OCI-LY7 (cell line): ENCODE data around the gene LYG1. TPM values are rescaled to one million over a fixed set of nuclear protein-coding genes. Genes with fewer than 3 reads are reported as not detected.

ENCODE experiments used
- BruUV-seq: library from RNA; stranded (reverse); fragments of 400-500 nt; replicated peaks from 2 replicates; lab custom pipeline; 2021; lab: Mats Ljungman, UMichigan
- CTCF ChIA-PET: fragments of 300-600 bp; sonication (Branson Sonifier 250); formaldehyde crosslinking; loops from one replicate; lab custom pipeline; 2022; ENCODE audit warnings: antibody characterized with exemption; ENCODE audit not compliant: unreplicated experiment; lab: Charles Lee
- POLR2A ChIA-PET: fragments of 300-600 bp; sonication (Branson Sonifier 250); formaldehyde crosslinking; loops from one replicate; lab custom pipeline; 2022; ENCODE audit warnings: antibody characterized with exemption; lab: Charles Lee
- DNase-seq: peaks from one replicate; pipeline ENCODE4 v3.0.0-alpha.2; 2015; ENCODE audit warnings: low spot score
- H2AFZ ChIP-seq: fragments of 200-600 bp; sonication (generic), shearing (Covaris generic); 2 replicates; pipeline ENCODE4 v1.6.1; 2014; ENCODE audit warnings: mild to moderate bottlenecking, antibody characterized with exemption, low read length, moderate library complexity
- H3K27ac ChIP-seq: fragments of 200-600 bp; sonication (generic); 2 replicates; pipeline ENCODE4 v1.5.1; 2014; ENCODE audit warnings: mixed run types, low read depth, mild to moderate bottlenecking, moderate library complexity, low read length, inconsistent platforms; ENCODE audit not compliant: poor library complexity, severe bottlenecking
- H3K36me3 ChIP-seq: fragments of 200-600 bp; sonication (generic); 2 replicates; pipeline ENCODE4 v1.6.1; 2014; ENCODE audit warnings: mild to moderate bottlenecking, antibody characterized with exemption, low read length, moderate library complexity, mixed read lengths; ENCODE audit not compliant: insufficient read depth
- H3K4me1 ChIP-seq: fragments of 200-600 bp; sonication (generic); 2 replicates; pipeline ENCODE4 v1.5.1; 2014; ENCODE audit warnings: mild to moderate bottlenecking, low read length; ENCODE audit not compliant: insufficient read depth, poor library complexity, severe bottlenecking
- H3K4me2 ChIP-seq: fragments of 200-600 bp; sonication (generic); 2 replicates; pipeline ENCODE4 v1.6.1; 2014; ENCODE audit warnings: mild to moderate bottlenecking, low read length
- H3K4me3 ChIP-seq: fragments of 200-600 bp; sonication (generic); 2 replicates; pipeline ENCODE4 v1.5.1; 2014; ENCODE audit warnings: mild to moderate bottlenecking, low read depth, low read length; ENCODE audit not compliant: poor library complexity, severe bottlenecking
- H3K79me2 ChIP-seq: fragments of 200-600 bp; sonication (generic); 2 replicates; pipeline ENCODE4 v1.6.1; 2016; ENCODE audit warnings: low read depth, mild to moderate bottlenecking, low read length, moderate library complexity, mixed read lengths; ENCODE audit not compliant: insufficient read depth
- H3K9me2 ChIP-seq: fragments of 200-600 bp; sonication (generic); 2 replicates; pipeline ENCODE4 v1.6.1; 2016; ENCODE audit warnings: mild to moderate bottlenecking, low read length, mixed read lengths; ENCODE audit not compliant: insufficient read depth
- H3K9me3 ChIP-seq: fragments of 200-600 bp; sonication (generic); 2 replicates; pipeline ENCODE4 v1.6.1; 2014; ENCODE audit warnings: mild to moderate bottlenecking, mixed run types, low read length, mixed read lengths
- H4K20me1 ChIP-seq: fragments of 200-600 bp; sonication (generic); 2 replicates; pipeline ENCODE4 v1.6.1; 2014; ENCODE audit warnings: mild to moderate bottlenecking, antibody characterized with exemption, low read length, moderate library complexity, mixed read lengths; ENCODE audit not compliant: insufficient read depth
- CTCF ChIP-seq: fragments of 200-600 bp; sonication (generic); conservative IDR thresholded peaks from 2 replicates; pipeline ENCODE4 v1.5.1; 2014; ENCODE audit warnings: mild to moderate bottlenecking, antibody characterized with exemption, low read length, moderate library complexity, mixed read lengths
- EZH2phosphoT487 ChIP-seq: fragments of 200-600 bp; sonication (generic); IDR thresholded peaks from 2 replicates; pipeline ENCODE4 v1.6.1; 2018; ENCODE audit warnings: low read depth, borderline replicate concordance, mild to moderate bottlenecking, mixed run types, antibody characterized with exemption, low read length, moderate library complexity, mixed read lengths
- intact Hi-C: fragments of 100-400 bp; cut with micrococcal nuclease; formaldehyde crosslinking; loops from one replicate; pipeline ENCODE4 v1.10.0; 2022; ENCODE audit not compliant: unreplicated experiment
- total RNA-seq, 2 experiments: library from RNA; depleted of rRNA in 1 of 2; stranded (reverse); fragments of >200 nt in 1 of 2; shearing (Covaris generic) in 1 of 2; gene quantifications; 2 replicates each; pipeline ENCODE4 v1.2.3, GENCODE V29; 2014 to 2022

Gene LYG1
- total RNA-seq, 2 experiments from 2014 or later = 2.2 to 3.0 TPM

DNA sequence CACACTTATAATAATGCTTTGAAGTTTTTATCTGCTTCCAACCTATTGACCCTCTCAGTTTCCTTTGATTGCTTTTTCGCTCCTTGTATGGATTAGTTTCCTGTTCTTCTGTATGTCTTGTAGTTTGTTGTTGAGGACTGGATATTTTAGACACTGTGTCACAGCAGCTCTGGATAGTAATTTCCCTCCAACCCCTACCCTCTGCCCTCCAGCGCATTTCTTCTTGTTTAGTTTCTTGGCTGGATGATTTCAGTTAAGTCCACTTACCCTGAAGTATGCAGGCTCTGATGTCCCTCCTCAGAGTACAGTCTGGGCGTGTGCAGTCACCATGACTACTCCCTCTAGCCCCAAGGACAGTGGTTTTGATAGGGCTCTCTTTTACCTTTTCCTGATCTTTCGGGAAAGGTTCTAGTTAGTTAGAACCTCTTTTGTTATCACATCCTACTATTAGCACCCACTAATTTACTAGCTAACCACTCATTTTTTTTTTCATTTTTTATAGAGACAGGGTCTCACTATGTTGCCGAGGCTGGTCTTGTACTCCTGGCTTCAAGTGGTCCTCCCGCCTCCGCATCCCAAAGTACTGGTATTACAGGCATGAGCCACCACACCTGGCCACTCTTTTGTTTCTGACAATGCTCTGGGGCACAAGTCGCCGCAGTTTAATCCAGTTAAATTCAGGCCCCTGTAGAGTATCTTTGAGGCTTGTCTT lies 16.3 kb upstream of the LYG1 start:
- Histone ChIP-seq H2AFZ (no peak overlapping the region), H3K9me3 (no peaks in the 10 kb centered on the region), H3K9me2 (no peaks in the 10 kb centered on the region), H3K4me3 (no peak overlapping the region), H3K36me3 (peaks cover 53% of the 10 kb centered on the region), H4K20me1 (no peaks in the 10 kb centered on the region), H3K4me1 (no peaks in the 10 kb centered on the region), H3K27ac (no peak overlapping the region), H3K79me2 (no peaks in the 10 kb centered on the region), H3K4me2 (no peak overlapping the region)
- DNase-seq = no peak
- intact Hi-C loops = loop anchor here (5.0 kb wide), 1 partner anchor 645 kb away; no protein-coding TSS in a partner anchor
- TF ChIP-seq CTCF (no peak), EZH2phosphoT487 (no peak)
- no TSS peak for BruUV-seq
- POLR2A ChIA-PET = no interaction called here
- CTCF ChIA-PET = no interaction called here

GRCh38 chr2:99299580-99299979 lies 1.4 kb downstream of the LYG1 start:
- intact Hi-C loops = no loop called here
- H2AFZ ChIP-seq = no peak overlapping the region
- BruUV-seq = no TSS peak
- no peak overlapping the region for H3K27ac ChIP-seq
- H3K79me2 ChIP-seq = no peaks in the 10 kb centered on the region
- H3K9me3 ChIP-seq = no peaks in the 10 kb centered on the region
- H3K4me1 ChIP-seq = no peaks in the 10 kb centered on the region
- TF ChIP-seq CTCF (no peak), EZH2phosphoT487 (no peak)
- H3K4me2 ChIP-seq = no peak overlapping the region
- ChIA-PET POLR2A (no interaction called here), CTCF (no interaction called here)
- H3K4me3 ChIP-seq = no peak overlapping the region
- H4K20me1 ChIP-seq = no peaks in the 10 kb centered on the region
- no peaks in the 10 kb centered on the region for H3K9me2 ChIP-seq
- H3K36me3 ChIP-seq = no peaks in the 10 kb centered on the region
- DNase-seq = no peak

GRCh38 chr2:99297994-99298393 lies 3.0 kb downstream of the LYG1 start:
- H4K20me1 ChIP-seq = no peaks in the 10 kb centered on the region
- no peaks in the 10 kb centered on the region for H3K9me3 ChIP-seq
- ChIA-PET CTCF (no interaction called here), POLR2A (no interaction called here)
- H3K4me1 ChIP-seq = no peaks in the 10 kb centered on the region
- intact Hi-C loops = no loop called here
- no peak for TF ChIP-seq EZH2phosphoT487
- no peak for TF ChIP-seq CTCF
- no TSS peak for BruUV-seq
- no peak overlapping the region for H3K4me3 ChIP-seq
- no peak overlapping the region for H2AFZ ChIP-seq
- H3K4me2 ChIP-seq = no peak overlapping the region
- no peaks in the 10 kb centered on the region for H3K36me3 ChIP-seq
- no peaks in the 10 kb centered on the region for H3K9me2 ChIP-seq
- no peaks in the 10 kb centered on the region for H3K79me2 ChIP-seq
- no peak overlapping the region for H3K27ac ChIP-seq
- DNase-seq = no peak
